Urothelium cell line (cell line): ENCODE results near the gene FOXN3.

ENCODE experiments used
- DNase-seq: peaks from one replicate; pipeline ENCODE4 v3.0.0; 2011; ENCODE audit warnings: low spot score, mixed read lengths
- FAIRE-seq: peaks from 2 replicates; lab custom pipeline; 2011; peaks lifted over from hg19 to GRCh38; lab: Jason Lieb, UNC

Gene FOXN3

GRCh38 chr14:89435492-89435891, 18.5 kb upstream of the FOXN3 start:
- no peak for DNase-seq

DNA sequence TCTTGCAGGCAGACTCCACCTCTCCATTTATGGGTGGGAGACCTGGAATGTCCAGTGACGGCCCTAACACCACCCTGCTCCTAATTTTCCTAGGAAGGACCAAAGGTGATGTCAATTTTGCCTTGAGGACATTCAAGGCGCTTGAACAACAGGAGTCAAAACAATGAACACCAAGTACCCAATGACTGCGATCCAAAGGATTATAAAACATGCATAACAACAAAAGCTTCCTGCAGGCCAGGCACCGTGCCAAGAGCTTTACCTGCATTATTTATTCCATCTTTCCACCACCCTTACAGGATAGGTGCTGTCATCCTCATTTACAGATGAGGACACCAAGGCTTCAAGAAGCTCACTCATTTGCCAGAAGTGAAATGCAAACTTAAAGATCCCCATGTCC, 15.2 kb upstream of the FOXN3 start:
- no peak for FAIRE-seq
- DNase-seq, result no peak

More at GRCh38 chr14:89435492-89435891, 18.5 kb upstream of the FOXN3 start:
- no peak for FAIRE-seq

DNA sequence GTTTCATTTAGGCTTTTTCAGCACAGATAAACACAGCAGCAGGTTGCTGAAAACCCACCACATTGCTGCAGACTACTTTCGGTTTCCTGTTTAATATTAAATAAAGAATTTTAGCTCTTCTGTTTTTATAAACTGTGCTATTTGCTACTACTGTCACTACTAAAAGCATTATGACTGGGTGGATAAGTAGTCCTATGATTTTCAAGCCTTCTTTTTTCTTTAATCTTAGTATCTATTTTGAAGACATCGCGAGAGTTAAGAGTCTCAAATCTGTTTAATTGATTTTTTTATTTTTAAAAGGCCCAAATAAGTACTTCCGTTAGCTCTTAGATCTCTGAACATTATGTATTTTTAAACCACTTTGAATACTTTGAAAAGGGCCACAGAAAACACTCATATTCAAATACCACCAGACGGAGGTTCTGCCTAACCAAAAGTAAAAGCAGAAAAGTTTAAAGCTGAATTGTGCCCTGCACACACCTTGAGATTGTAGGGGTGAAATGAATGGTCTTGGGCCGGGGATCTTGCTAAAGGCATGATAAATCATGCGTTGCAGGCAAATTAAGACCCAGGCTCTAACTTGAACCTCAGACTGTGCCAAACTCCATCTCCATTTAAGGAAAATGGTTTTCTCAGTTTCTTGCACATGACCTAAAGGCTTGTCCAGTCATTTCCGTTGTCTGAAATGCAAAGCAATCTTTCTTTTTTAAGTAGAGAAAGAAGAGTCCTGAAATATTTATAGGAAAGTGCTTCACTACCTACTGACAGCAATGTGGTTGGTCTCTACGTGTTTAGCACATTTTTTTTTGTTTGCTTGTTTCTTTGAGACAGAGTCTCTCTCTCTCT, 13.6 kb upstream of the FOXN3 start:
- FAIRE-seq, result no peak
- DNase-seq, result no peak

- DNase-seq (no peak), FAIRE-seq (no peak)
Observed at GRCh38 chr14:89429199-89430181, 12.5 kb upstream of the FOXN3 start.

DNA sequence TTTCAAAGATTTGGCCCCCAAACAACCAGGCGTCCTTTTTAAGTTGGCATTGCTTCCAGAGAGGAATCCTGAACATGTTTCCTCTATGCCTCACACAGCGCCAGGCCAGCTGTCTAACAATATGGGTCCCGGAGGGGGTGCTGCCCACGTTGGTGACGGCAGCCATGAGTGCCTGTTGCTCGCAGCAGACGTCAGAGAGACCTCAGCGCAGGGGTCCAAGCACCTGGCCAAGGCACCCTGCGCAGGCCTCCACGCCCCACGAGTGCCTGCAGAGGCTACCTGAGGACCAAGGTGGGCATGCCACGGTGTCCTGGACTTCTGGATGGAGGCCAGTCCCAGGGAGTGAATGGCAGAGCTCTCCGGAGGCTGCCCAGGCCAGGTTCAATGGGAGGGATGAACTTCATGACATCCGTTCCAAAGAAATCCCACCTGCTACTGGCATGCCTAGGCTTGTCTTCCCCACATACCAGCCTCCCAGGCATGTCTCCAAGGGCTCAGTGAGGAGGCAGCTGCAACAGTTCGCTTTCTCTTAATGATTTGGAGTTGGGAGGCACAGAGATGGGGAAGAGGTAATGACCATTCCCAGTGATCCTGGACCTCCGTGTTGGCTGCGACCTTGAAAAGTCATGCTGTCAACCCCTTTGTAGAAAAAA, 11.6 kb upstream of the FOXN3 start:
- DNase-seq (peak; percentile 40), FAIRE-seq (no peak)

DNA sequence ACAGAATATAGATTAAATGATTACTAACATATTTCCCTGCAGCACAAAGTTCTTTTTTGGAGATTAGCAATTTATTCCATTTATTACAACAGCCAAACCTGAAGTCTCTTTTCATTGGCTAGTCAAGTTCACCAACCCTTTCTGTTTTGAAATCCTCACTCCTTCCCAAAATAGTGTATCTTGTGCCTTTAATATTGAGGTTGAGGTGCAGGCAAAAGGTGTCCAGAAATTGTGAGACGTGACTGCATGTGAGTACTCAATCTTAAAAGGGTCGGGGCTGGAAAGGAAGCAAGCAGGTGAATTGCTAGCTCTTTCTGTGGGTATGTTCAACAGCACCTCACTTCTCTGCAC, 11.1 kb upstream of the FOXN3 start:
- FAIRE-seq (no peak), DNase-seq (no peak)

- no peak for DNase-seq
Observed at GRCh38 chr14:89427426-89428172, 10.6 kb upstream of the FOXN3 start.

DNA sequence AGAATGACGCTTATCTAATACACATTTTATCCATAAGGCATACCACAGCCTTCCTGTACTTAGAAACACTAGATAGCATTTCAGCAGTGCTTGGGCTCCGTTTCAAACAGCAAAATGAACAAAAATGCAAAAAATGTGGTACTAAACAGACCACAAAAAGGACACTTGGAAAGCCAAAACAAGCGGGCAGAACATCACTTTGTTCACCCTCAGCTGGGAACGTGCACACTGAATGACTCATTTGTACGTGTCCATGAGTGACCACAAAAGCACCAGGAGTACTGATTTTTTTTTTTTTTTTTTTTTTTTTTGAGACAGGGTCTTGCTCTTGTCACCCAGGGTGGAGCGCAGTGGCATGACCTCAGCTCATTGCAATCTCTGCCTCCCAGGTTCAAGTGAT, 8.9 kb upstream of the FOXN3 start:
- FAIRE-seq, result no peak
- DNase-seq, result peak; percentile 75

More at GRCh38 chr14:89427426-89428172, 10.6 kb upstream of the FOXN3 start:
- no peak for FAIRE-seq

DNA sequence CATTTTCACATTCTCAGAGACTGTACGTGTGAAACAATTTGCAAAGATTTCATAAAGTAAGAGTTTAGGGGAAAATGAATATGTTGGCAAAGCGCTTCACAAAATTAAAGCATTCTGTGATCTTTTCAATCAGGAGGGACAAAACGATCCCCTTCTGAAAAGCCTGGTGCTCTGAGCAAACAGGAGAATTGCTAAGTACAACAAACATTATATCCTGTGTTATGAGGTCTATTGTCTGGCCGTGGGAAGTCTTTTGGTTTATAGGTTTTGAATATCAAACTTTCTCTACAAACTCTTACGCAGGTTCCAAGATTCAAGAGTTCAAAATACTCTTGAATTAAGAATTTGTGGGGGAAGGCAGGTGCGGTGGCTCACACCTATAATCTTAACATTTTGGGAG, 7.2 kb upstream of the FOXN3 start:
- FAIRE-seq (no peak), DNase-seq (no peak)

GRCh38 chr14:89422952-89423345, 5.9 kb upstream of the FOXN3 start:
- FAIRE-seq (no peak), DNase-seq (no peak)

- FAIRE-seq (no peak), DNase-seq (no peak)
Observed at GRCh38 chr14:89422181-89422951, 5.3 kb upstream of the FOXN3 start.

- DNase-seq, result no peak
Observed at GRCh38 chr14:89420502-89420901, 3.5 kb upstream of the FOXN3 start.

DNA sequence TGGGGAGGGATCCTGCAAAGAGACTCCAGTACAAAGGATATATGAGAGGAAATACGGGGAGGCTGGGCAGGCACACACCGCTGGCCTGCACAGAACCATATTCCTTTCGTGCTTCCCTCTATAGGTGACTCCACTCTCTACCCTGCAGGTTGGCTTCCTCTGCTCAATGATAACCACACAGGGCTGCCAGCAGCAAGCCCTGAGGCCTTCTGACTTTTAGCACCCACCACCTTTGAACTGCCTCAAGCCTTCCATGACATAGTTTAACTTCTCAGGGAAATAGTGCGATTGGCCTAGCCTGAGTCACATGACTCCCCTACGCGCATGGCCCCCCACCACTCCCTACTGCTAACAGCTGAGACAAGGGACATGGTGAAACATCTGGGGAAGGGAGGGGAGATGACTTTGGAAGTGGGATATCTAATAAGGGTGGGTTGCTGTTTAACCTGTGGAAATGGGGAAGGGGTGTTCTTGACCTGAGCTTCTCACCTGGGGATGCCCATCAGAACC, 3.0 kb upstream of the FOXN3 start:
- FAIRE-seq (no peak), DNase-seq (no peak)

More at GRCh38 chr14:89420502-89420901, 3.5 kb upstream of the FOXN3 start:
- no peak for FAIRE-seq

GRCh38 chr14:89418976-89419375, 1.9 kb upstream of the FOXN3 start:
- no peak for DNase-seq
- FAIRE-seq, result no peak

DNA sequence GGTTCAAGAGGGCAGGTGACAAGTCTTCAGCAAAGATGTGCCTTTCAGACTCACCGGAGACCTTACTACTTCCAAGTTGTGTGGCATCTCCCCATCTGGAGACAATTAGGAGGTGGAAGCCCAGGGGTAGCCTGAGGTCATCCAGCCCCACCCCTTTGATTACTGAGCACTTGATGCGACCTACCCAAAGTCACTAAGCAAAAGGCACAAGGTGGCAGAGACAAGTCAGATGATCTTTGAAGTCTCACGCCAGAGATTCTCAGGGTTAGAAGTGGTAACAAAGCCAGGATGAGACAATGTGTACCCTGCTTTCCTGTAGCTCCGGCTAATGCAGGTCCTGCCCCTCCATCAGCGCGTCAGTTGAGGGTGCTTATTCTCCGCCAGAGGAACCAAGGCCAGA, 1.4 kb upstream of the FOXN3 start:
- FAIRE-seq (no peak), DNase-seq (no peak)

GRCh38 chr14:89417465-89418225, 612 bp upstream of the FOXN3 start:
- FAIRE-seq (no peak), DNase-seq (peak; percentile 26)

DNA sequence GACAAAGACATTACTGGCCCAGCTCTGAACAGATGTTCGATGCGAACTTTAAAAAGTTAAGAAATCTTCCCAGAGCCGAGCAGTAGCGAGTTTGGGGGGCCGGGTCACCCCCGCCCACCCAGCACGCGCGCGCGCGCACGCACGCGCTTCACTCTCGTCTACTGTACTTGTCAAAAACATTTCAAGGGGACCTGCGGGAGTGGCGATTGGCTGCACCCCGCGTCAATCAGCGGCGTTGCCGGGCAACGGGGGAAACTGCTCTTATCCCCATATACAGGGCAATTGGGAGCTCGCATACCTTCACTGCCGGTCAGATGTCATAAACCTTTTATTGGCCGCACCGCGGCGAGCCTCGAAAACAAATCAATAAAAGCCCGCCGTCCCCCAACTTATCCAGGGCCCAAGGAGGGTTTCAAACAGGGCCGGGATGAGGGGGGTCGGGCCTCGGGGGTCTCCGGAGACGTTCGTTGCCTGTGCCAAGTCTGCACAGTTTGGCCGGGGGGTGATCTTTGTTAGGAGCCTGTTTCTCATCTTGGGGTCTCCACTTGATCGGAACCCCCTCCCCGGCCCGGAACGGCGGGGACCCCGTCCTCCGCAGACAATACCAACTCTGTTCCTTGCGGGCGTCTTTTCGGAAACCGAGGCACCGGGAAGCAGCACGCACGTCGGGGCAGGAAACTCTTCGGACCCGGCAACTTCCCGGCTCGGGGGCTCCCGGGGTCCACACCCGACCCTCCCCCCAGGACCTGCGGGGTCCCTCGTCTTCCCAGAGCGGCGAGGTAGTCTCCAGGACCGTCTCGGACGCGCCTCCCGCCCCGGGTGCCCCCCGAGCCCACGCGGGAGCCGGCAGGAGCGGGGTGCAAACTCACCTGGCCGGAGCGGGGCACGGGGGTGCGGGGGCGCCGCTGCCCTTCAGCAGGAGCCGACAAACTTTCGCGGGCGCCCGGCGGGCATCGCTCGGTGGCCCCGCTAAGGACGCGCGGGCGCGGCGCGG, 734 bp downstream of the FOXN3 start:
- DNase-seq (peak; percentile 92), FAIRE-seq (no peak)

DNA sequence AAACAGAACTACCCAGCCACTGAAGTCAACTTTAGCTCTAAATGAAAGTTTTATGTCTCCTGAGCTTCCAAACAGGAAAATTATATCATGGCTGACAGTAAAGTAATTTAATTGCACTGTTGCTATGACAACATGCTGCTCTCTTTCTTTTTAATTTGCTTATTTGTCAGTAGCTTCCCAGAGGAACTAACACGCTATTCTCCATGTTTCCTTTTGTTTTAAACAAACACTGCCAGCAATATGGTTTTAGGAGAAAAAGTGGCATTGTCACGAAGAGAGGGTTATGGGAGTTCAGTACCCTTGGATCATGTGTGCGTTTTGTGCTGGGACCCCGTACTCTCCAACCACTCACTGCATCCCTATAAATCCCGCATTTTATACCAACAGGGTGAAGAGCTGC, 1.9 kb downstream of the FOXN3 start:
- FAIRE-seq, result no peak
- no peak for DNase-seq
